GM19240 (cell line): ENCODE results near the gene LPP.

Source experiments
- DNase-seq: peaks from one replicate; pipeline ENCODE4 v3.0.0; 2011; ENCODE audit warnings: low spot score; ENCODE audit not compliant: insufficient read length

LPP gene

GRCh38 chr3:188169830-188170455 is 16.0 kb downstream of the LPP start:
- no peak for DNase-seq

- DNase-seq = no peak
Observed at GRCh38 chr3:188170461-188171459, 16.8 kb downstream of the LPP start.

- no peak for DNase-seq
Observed at GRCh38 chr3:188171682-188172467, 17.9 kb downstream of the LPP start.

GRCh38 chr3:188174317-188175044 is 20.5 kb downstream of the LPP start:
- DNase-seq = no peak

- no peak for DNase-seq
Observed at GRCh38 chr3:188176476-188176875, 22.5 kb downstream of the LPP start.

- no peak for DNase-seq
Observed at GRCh38 chr3:188176884-188177283, 22.9 kb downstream of the LPP start.

GRCh38 chr3:188177721-188178120 is 23.8 kb downstream of the LPP start:
- no peak for DNase-seq

GRCh38 chr3:188178293-188178936 is 24.5 kb downstream of the LPP start:
- no peak for DNase-seq

- DNase-seq = no peak
Observed at GRCh38 chr3:188179006-188179966, 25.3 kb downstream of the LPP start.

GRCh38 chr3:188180114-188180513 is 26.2 kb downstream of the LPP start:
- DNase-seq = no peak

GRCh38 chr3:188183452-188183851 is 29.5 kb downstream of the LPP start:
- DNase-seq = no peak

GRCh38 chr3:188184160-188184559 is 30.2 kb downstream of the LPP start:
- DNase-seq = no peak

- no peak for DNase-seq
Observed at GRCh38 chr3:188184649-188185048, 30.7 kb downstream of the LPP start.

- DNase-seq = no peak
Observed at GRCh38 chr3:188185717-188186251, 31.8 kb downstream of the LPP start.

- no peak for DNase-seq
Observed at GRCh38 chr3:188187053-188187452, 33.1 kb downstream of the LPP start.

GRCh38 chr3:188188911-188189310 is 35.0 kb downstream of the LPP start:
- DNase-seq = no peak

- DNase-seq = no peak
Observed at GRCh38 chr3:188191460-188191859, 37.5 kb downstream of the LPP start.

GRCh38 chr3:188192034-188192433 is 38.1 kb downstream of the LPP start:
- DNase-seq = no peak

- no peak for DNase-seq
Observed at GRCh38 chr3:188194332-188194731, 40.4 kb downstream of the LPP start.
